GM21526 (cell line): ENCODE data around the gene ZNF324.
A peak's percentile ranks its signal among the peaks of the same experiment; 100 is the strongest.
"Not testable (repeated sequence)": the region's sequence is repeated elsewhere in the genome, so short reads cannot be mapped to it uniquely, and the experiment has no call there.

Experiments used
- ATAC-seq: cut with Tn5 transposase; IDR thresholded peaks from one replicate; pipeline ENCODE4 v1.9.1; 2021; ENCODE audit warnings: moderate library complexity; ENCODE audit not compliant: unreplicated experiment, low FRiP score

Gene ZNF324

GRCh38 chr19:58470837-58471543 is 4.1 kb downstream of the ZNF324 start:
- not testable (repeated sequence) for ATAC-seq

- no peak for ATAC-seq
These were observed 4.9 kb downstream of the ZNF324 start for GRCh38 chr19:58471736-58472135.

- no peak for ATAC-seq
These were observed 6.9 kb downstream of the ZNF324 start for GRCh38 chr19:58473775-58474174.

- ATAC-seq: no peak
These were observed 7.6 kb downstream of the ZNF324 start for GRCh38 chr19:58474291-58474996.

GRCh38 chr19:58474997-58475713 is 8.3 kb downstream of the ZNF324 start:
- no peak for ATAC-seq

- ATAC-seq: peak; percentile 71
These were observed 9.0 kb downstream of the ZNF324 start, which contains the start of gene ZNF446 for GRCh38 chr19:58475714-58476497. ZNF446 (plus strand) TSS chr19:58476352; CDS start chr19:58477219, 867 bp downstream.

GRCh38 chr19:58476498-58477015 is 9.7 kb downstream of the ZNF324 start:
- peak; percentile 3 for ATAC-seq

GRCh38 chr19:58477130-58477529 is 10.2 kb downstream of the ZNF324 start:
- ATAC-seq: no peak

- ATAC-seq: no peak
These were observed 11.0 kb downstream of the ZNF324 start for GRCh38 chr19:58477871-58478270.

- ATAC-seq: no peak
These were observed 12.4 kb downstream of the ZNF324 start for GRCh38 chr19:58479303-58479702.

- no peak for ATAC-seq
These were observed 13.0 kb downstream of the ZNF324 start for GRCh38 chr19:58479736-58480480.

GRCh38 chr19:58480481-58480830 is 13.6 kb downstream of the ZNF324 start:
- ATAC-seq: no peak

GRCh38 chr19:58480831-58481230 is 14.0 kb downstream of the ZNF324 start:
- no peak for ATAC-seq

GRCh38 chr19:58482372-58482771 is 15.5 kb downstream of the ZNF324 start:
- no peak for ATAC-seq

GRCh38 chr19:58483776-58484175 is 16.9 kb downstream of the ZNF324 start:
- ATAC-seq: no peak

GRCh38 chr19:58484349-58484748 is 17.5 kb downstream of the ZNF324 start:
- not testable (repeated sequence) for ATAC-seq

- ATAC-seq: no peak
These were observed 24.5 kb downstream of the ZNF324 start for GRCh38 chr19:58491393-58491792.

- no peak for ATAC-seq
These were observed 25.4 kb downstream of the ZNF324 start for GRCh38 chr19:58492265-58492664.

GRCh38 chr19:58497634-58498170 is 30.8 kb downstream of the ZNF324 start:
- no peak for ATAC-seq
